Measurements from ENCODE around the gene MSMP. TPM values are rescaled to one million over a fixed set of nuclear protein-coding genes. Genes with fewer than 3 reads are reported as not detected.
A peak's percentile ranks its signal among the peaks of the same experiment; 100 is the strongest.

Gene MSMP
- total RNA-seq, 1 donor from 2014 or later: not detected

DNA sequence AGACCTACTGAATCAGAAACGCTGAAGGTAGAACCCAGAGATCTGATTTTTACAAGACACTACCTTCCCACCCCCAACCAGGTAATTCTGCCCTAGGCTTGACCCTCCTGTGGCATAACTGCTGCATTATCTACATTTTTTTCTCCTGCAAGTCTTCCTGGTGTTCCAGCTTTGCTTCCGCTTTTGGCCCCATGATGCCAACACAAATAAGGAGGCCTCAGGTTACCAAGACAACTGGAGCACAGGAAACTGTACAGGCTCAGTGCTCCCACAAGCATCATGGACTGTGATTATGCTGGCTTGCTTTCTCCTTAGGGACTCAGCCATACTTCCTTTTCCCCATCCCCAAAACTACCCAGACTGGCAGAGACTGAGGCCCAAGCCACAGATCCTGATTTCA lies 6.6 kb upstream of the MSMP start:
- TF ChIP-seq, protein P1, sequence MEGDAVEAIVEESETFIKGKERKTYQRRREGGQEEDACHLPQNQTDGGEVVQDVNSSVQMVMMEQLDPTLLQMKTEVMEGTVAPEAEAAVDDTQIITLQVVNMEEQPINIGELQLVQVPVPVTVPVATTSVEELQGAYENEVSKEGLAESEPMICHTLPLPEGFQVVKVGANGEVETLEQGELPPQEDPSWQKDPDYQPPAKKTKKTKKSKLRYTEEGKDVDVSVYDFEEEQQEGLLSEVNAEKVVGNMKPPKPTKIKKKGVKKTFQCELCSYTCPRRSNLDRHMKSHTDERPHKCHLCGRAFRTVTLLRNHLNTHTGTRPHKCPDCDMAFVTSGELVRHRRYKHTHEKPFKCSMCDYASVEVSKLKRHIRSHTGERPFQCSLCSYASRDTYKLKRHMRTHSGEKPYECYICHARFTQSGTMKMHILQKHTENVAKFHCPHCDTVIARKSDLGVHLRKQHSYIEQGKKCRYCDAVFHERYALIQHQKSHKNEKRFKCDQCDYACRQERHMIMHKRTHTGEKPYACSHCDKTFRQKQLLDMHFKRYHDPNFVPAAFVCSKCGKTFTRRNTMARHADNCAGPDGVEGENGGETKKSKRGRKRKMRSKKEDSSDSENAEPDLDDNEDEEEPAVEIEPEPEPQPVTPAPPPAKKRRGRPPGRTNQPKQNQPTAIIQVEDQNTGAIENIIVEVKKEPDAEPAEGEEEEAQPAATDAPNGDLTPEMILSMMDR (IDR thresholded peaks at IDR 0.05): no peak
- Histone ChIP-seq H3K27ac (peak overlapping the region; percentile 35 to 98), H3K36me3 (no peaks in the 10 kb centered on the region), H3K27me3 (no peaks in the 10 kb centered on the region), H3K9me3 (no peaks in the 10 kb centered on the region), H3K4me3 (no peak overlapping the region), H3K4me1 (peaks cover 5 to 31% of the 10 kb centered on the region in 2 donors)
- peak in 1 of 2 donors; percentile 73 for DNase-seq (ENCODE audit: low spot score in 2 of 2)
- intact Hi-C loops (cut with DNase I): no loop called here

DNA sequence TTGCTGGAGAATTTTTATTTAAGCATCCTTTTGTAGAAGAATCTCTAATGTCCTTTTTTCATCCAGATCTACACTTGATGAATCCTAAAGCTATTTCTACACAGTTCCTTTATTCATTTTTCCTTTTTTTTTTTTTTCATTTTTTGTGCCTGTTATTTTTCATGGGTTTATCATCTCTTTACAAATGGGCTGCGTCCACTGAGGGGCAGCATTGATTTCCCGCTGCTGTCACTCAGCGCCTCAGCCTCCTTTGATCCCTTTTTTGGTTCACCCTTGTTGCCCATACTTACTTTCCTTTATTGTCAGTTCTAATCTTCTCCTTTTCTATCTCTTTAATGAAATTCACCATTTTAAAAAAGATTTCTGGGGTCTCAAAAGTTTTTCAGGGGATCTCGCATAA lies 5.7 kb upstream of the MSMP start:
- no peaks in the 10 kb centered on the region for H3K36me3 ChIP-seq
- H3K27ac ChIP-seq: peak overlapping the region; percentile 98
- intact Hi-C loops (cut with DNase I): loop anchor here (5.0 kb wide), 1 partner anchor 68 kb away; the partner anchor contains the start of genes FAM221B and TMEM8B
- H3K27me3 ChIP-seq: no peaks in the 10 kb centered on the region
- peaks cover 5 to 31% of the 10 kb centered on the region in 2 donors for H3K4me1 ChIP-seq
- TF ChIP-seq, protein P1 (IDR thresholded peaks at IDR 0.05): no peak
- no peaks in the 10 kb centered on the region for H3K9me3 ChIP-seq
- no peak overlapping the region for H3K4me3 ChIP-seq
- DNase-seq (ENCODE audit: low spot score in 2 of 2): no peak

DNA sequence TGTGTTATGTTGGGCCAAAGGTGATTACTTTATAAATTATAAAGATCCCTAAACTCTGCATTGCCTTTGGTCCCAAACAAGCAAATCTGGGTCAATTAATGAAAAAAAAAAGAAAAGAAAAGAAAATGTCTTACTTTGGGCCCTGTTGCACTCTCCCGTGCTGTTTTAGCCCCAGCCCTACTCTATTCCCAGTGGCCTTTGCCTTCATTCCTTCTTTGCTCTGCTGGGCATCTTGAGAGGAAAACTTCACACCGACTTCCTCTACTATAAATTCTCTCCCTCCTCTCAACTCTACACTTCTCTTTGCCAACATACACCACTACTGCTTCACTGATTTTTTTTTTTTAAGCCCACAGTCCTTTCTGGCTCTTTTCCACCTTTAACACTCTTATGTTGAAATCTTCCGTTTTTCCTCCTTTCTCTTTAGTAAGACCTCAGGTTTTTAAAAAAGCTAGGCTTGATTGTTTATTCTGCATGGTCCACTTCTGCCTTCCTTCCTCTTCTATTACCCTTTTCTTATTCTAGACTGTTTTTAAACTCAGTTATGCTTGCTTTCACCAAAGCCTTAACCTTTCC lies 4.5 kb upstream of the MSMP start:
- peak overlapping the region in 1 of 2 donors; percentile 71 for H3K4me3 ChIP-seq
- peak overlapping the region; percentile 98 for H3K27ac ChIP-seq
- no peaks in the 10 kb centered on the region for H3K9me3 ChIP-seq
- TF ChIP-seq, protein P1 (IDR thresholded peaks at IDR 0.05): no peak
- intact Hi-C loops (cut with DNase I): loop anchor here (5.0 kb wide), 1 partner anchor 69 kb away; the partner anchor contains the start of genes FAM221B and TMEM8B
- H3K36me3 ChIP-seq: peaks cover 6 to 11% of the 10 kb centered on the region in 2 donors
- H3K27me3 ChIP-seq: no peaks in the 10 kb centered on the region
- peaks cover 5 to 31% of the 10 kb centered on the region in 2 donors for H3K4me1 ChIP-seq
- DNase-seq (ENCODE audit: low spot score in 2 of 2): no peak

DNA sequence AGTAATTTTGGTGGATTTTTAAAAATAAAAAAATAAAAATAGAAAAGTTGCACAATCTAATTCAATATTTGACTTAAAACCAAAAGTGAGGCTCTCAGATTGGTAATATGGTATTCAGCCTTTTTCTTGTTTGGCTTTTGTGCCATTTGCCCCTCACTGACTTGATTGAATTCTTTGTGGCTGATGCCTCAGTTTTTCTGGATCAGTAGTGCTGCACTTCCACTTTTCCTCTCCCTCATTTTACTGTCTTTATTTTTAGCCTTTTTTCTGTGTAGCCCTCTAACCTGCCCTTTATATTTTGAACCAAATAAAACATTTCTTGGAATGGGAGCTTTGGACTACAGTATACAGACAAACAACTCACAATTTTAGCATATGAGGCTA lies 3.8 kb upstream of the MSMP start:
- no peaks in the 10 kb centered on the region for H3K9me3 ChIP-seq
- peaks cover 5 to 31% of the 10 kb centered on the region in 2 donors for H3K4me1 ChIP-seq
- H3K27me3 ChIP-seq: no peaks in the 10 kb centered on the region
- H3K27ac ChIP-seq: peak overlapping the region; percentile 98
- H3K4me3 ChIP-seq: peak overlapping the region in 1 of 2 donors; percentile 71
- intact Hi-C loops (cut with DNase I): loop anchor here (2.0 to 5.0 kb wide), 3 partner anchors 25 to 69 kb away; partner anchors contain the start of genes CREB3, FAM221B, HINT2 and TLN1
- no peak for DNase-seq (ENCODE audit: low spot score in 2 of 2)
- peaks cover 11 to 18% of the 10 kb centered on the region in 2 donors for H3K36me3 ChIP-seq
- TF ChIP-seq, protein P1 (IDR thresholded peaks at IDR 0.05): no peak

DNA sequence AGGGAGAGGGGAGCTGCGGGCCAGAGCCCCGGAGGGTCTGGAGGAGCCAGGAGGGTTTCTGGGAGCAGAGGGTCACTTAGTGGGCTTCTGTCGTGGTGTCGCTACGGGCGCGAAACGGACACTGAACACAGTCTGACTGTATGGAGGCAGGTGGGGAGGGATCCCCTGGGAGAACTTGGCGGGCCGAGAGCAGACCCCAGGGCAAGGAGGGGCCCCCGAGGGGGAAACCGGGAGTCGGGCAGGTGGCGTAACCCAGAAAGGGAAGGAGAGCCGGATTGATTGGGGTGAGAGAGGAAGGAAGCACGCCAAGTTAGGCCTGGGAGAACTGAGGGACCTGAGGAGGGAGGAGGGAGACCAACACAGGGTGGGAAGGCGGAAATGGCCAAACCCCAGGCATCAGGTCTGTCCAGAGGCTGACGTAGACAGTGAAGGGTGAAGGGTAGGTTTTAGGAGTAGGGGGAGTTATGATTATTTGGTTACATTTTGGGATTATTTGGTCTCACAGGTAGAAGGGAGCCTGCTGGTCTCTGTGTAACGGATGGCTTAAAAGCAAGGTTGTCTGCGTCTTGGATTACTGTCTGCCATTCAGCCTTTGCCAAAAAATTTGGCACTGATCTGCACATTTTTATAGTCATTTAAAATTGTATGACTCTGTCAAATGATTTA lies 3.3 kb upstream of the MSMP start:
- peaks cover 15 to 23% of the 10 kb centered on the region in 2 donors for H3K36me3 ChIP-seq
- TF ChIP-seq, protein P1 (IDR thresholded peaks at IDR 0.05): no peak
- peak in 1 of 2 donors; percentile 77 for DNase-seq (ENCODE audit: low spot score in 2 of 2)

More for the DNA sequence above, 3.3 kb upstream of the MSMP start:
- peak overlapping the region; percentile 98 for H3K27ac ChIP-seq
- peaks cover 5 to 31% of the 10 kb centered on the region in 2 donors for H3K4me1 ChIP-seq
- intact Hi-C loops (cut with DNase I): loop anchor here (2.0 to 5.0 kb wide), 3 partner anchors 25 to 70 kb away; partner anchors contain the start of genes CREB3, FAM221B, HINT2 and TLN1
- no peaks in the 10 kb centered on the region for H3K9me3 ChIP-seq
- no peaks in the 10 kb centered on the region for H3K27me3 ChIP-seq
- peak overlapping the region; percentile 63 to 71 for H3K4me3 ChIP-seq
